22Rv1 (cell line): ENCODE results near the gene CTXND2.

ENCODE experiments used
- CTCF ChIP-seq: fragments of 450-650 bp; IDR thresholded peaks from 2 replicates; pipeline ENCODE4 v1.5.1; 2017; ENCODE audit warnings: mild to moderate bottlenecking
- ZFX ChIP-seq: fragments of 450-650 bp; IDR thresholded peaks from 2 replicates; pipeline ENCODE4 v1.6.1; 2017; ENCODE audit warnings: antibody characterized with exemption, borderline replicate concordance

GRCh38 chr1:150842964-150843363, 44.0 kb upstream of the CTXND2 start:
- TF ChIP-seq CTCF (no peak), ZFX (no peak)
